Bone marrow (tissue), 2 donors: ENCODE results near the gene BRD3.

Experiments used
- DNase-seq, 2 donors: peaks; one replicate each; lab custom pipeline; 2025; lab: John Stamatoyannopoulos, UW

Gene BRD3

DNA sequence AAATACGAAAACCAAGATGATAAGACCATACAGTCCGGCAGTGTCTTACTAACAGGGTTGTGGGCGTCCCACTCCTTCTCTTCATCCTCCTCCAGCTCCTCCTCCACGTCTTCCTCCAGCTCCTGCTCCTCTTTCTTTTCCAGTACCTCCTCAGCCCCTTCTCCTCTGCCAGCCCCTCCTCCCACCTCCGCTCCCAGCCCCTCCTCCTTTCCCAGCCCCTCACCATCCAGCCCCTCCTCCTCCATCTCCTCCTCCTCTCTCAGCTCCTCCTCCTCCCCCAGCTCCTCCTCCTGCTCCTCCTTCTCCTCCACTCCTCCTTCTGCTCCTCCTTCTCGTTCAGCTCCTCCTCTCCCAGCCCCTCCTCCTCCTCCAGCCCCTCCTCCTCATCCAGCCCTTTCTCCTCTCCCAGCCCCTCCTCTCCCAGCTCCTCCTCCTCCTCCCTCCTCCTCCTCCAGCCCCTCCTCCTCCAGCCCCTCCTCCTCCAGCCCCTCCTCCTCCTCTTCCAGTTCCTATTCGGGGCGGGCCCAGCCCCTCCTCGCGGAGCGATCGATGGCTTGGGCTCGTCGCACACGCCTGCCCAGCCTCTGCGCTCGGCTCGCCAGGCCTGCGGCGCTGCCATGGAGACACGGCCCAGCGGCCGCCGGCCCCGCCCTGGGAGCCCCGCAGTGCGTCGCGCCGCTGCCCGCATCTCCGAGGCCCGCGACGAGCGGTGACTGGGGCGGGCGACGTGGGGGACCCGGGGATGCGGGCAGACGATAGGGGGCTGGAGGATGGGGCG, 42.8 kb downstream of the BRD3 start, which contains the start of gene BRD3OS:
BRD3OS (plus strand) TSS at position 654 of the 778 bp plus-strand sequence. CDS start 1,267 bp downstream, outside the sequence.
- peak; percentile 94 to 98 for DNase-seq

DNA sequence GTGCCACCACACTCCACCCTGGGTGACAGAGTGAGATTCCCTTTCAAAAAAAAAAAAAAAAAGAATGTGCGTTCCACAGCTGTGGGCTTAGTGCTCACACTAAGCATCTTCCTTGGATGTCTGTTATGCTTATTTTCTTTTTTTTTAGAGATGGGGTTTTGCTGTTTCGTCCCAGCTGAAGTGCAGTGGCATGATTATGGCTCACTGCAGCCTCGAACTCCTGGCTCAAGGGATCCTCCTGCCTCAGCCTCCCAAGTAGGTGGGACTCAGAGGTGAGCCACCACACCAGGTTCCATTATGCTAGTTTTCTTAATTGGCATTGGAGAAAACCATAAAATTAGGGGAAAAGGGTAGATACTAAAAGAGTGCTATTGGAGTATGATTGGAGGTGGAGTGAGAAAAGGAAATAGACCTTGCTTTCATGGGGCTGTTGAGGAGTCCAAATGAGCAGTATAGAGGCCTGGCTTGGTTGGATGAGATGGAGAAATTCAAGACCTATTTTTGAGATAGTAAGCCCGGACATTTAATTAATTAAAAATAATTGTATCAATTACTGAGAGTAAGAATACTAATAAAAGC, 43.5 kb downstream of the BRD3 start:
- no peak for DNase-seq

DNA sequence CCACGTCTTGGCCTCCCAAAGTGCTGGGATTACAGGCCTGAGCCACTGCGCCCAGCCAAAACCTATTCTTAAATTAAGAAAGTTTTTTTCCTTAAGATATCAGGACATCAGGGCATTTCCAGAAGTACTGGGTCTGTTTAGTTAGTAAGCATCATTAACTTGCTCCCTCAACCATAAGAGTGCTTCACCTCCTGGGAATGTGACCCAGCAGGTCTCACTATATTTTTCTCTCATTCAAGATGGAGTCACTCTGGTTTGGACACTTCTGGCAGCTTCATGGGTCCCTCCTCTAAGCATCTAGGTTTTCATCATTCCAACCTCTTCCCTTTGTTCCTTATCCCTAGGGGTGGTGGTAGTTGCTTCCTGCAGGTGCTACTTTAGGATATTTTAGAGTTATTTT, 52.9 kb downstream of the BRD3 start:
- DNase-seq: no peak

DNA sequence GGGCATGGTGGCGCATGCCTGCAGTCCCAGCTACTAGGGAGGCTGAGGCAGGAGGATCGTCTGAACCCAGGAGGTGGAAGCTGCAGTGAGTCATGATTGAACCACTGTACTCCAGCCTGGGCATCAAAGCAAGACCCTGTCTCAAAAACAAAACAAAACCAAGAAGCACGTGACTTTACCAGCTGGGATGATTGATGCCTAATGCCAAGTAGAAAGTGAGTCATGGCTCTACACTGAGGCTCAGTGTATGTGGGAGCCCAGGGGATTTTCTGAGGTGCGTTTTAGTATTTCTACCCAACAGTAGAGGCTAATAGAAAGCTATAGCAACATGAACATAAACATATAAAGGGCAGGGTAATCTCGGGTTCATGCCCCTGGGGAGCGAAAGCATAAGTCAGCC, 56.4 kb downstream of the BRD3 start:
- DNase-seq: no peak

DNA sequence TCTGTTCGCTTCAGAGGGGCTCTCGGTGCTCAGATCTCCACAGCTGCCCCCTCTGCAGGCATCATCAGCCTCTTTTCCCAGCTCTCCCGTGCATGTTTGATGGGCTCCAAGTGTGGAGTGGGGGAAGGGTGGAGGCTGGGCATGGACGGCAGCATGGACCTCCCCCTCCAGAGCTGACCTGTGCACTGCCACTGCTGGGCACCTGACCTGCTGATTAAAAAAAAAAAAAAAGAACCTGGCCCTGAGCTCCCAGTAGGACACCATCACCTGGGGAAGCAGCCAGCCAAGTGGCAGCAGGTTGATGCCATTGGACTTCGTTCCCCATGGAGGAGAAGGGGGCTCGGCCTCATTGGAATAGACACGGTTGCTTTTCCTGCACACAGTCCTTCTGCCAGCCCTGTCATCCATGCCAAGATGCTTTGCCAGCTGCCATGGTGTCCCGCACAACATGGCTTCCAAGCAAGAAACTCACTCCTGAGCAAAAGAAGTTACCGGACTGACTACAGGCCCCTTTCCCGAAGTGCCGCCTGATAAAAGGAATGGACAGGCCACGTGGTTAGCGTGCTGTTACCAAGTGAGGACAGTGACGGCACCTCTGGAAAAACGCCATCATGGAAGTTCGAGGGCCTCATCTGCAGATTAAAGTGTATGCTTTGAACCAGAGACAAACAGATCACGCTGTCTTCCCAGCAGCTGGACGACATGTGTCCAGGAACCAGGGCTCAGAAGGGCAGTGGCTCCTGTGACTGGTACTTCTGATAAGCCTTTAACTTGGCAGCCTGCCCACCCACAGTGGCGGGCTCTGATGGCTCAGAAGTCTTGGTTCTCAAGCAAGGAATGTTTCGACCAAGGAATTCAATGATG, 57.3 kb downstream of the BRD3 start:
- no peak for DNase-seq

DNA sequence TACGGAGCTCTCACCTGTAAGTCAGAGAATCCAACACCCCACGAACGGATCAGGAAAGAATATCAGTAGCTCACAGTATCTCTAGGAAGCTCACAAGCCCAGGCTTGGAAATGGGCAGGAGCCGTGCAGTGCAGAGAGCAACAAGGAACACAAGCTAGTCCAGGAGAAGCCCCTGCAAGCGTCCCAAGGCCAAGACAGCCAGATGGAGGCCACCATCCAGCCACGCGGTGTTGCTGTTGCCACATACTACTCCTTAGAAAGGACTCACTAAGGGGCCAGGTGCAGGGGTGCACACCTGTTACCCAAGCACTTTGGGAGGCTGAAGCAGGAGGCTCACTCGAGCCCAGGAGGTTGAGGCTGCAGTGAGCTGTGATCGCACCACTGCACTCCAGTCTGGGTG, 60.3 kb downstream of the BRD3 start:
- no peak for DNase-seq

- no peak for DNase-seq
Measured at GRCh38 chr9:134007150-134007549, 60.7 kb downstream of the BRD3 start.

- DNase-seq: no peak
Measured at GRCh38 chr9:134005381-134005780, 62.4 kb downstream of the BRD3 start.

DNA sequence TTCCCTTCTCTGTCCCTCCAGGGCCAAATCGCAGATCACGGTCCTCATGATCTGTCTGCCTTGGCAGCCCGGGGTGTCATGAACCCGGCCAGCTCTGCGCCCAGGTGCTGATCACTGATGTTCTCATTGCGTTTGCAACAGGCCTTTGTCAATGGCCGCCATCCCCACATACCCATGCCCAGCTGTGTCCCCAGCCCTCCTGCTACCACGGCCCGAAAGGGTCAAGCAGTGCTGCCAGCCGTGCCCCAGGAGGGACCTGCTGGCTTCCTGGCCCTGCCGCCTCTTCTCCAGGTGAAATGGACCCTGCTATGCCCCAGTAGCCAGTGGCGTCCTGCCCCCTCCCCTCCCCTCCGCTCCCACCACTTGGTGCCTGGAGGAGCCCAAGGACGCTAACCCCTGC, 62.9 kb downstream of the BRD3 start:
- no peak for DNase-seq

GRCh38 chr9:134004131-134004873, 63.5 kb downstream of the BRD3 start:
- DNase-seq: no peak

GRCh38 chr9:134003237-134003636, 64.6 kb downstream of the BRD3 start:
- no peak for DNase-seq

DNA sequence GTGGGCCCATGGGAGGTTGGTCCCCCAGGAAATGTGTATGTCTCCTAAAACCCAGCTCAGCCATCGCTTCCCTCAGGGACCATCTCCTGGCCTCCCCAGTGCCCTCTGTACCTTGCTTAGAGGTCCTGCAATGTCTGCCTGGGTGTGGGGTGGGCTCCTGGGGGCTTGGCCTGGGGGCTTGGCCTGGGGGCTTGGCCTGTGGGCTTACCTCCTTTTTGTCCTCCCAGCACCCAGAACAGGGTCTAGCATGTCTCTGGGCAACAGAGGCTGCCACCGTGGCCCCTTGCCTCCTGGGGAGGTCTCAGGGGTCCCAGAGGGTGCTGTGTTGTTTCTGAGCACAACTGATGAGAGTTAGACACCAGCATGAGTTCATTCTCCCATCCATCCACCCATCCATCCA, 65.0 kb downstream of the BRD3 start:
- no peak for DNase-seq

DNA sequence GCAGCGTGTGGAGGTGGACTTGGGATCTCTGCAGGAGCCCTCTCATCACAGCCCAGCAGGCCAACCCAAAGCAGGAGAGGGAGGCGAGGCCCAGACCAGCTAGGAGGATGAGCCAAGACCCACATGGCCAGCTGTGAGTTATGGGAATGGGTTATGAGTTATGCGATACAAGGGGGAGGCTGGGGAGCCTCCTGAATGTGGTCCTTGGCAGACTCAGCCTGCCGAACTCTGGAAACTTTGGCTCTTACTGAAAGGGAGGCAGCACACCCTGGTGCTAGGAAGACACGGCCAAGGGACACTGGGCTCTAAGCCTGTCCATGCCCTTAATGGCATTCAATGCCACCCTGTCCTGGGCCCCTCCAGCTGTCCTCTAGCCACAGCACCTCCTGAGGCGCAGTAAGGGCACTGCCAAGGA, 68.0 kb downstream of the BRD3 start:
- DNase-seq: no peak

DNA sequence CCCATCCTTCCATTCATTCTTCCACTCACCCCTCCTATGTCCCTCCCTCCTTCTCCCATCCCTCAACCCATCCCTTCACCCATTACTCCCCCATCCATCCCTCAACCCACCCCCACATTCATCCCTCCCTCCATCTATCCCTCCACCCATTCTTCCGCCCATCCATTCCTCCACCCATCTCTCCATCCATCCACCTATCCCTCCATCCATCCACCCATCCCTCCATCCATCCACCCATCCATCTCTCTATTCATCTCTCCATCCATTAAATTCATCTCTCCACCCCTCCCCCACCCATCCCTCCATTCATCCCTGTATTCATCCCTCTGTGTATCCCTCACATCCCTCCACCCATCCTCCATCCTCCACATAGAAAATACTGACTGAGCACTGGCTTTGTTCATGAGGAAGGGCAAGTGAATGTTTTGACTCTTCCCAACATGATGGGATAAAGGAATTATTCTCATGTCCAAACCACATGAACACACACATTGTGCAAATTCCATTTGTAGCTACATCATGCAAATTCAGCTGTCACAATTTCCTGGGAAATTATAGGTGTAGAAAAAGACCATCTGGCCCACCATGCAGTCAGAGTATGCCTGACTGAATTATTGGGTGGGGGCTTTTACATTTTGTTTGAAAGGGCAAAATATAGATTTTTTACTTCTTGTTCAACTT, 68.8 kb downstream of the BRD3 start:
- DNase-seq: no peak

DNA sequence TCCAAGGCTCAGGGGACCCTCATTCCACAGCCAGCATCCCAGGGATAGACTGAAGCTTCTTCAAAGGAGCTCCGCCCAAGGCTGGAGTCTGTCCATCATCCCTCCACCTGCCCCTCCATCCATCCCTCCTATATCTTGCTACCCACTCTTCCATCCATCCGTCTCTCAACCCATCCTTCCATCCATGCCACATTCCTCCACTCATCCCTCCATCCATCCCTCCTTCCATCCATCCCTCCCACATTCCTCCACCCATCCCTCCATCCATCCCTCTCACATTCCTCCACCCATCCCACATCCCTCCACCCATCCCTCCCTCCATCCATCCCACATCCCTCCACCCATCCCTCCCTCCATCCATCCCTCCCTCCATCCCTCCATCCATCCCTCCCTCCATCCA, 70.2 kb downstream of the BRD3 start:
- DNase-seq: no peak

GRCh38 chr9:133996531-133997520, 71.0 kb downstream of the BRD3 start:
- DNase-seq: no peak

DNA sequence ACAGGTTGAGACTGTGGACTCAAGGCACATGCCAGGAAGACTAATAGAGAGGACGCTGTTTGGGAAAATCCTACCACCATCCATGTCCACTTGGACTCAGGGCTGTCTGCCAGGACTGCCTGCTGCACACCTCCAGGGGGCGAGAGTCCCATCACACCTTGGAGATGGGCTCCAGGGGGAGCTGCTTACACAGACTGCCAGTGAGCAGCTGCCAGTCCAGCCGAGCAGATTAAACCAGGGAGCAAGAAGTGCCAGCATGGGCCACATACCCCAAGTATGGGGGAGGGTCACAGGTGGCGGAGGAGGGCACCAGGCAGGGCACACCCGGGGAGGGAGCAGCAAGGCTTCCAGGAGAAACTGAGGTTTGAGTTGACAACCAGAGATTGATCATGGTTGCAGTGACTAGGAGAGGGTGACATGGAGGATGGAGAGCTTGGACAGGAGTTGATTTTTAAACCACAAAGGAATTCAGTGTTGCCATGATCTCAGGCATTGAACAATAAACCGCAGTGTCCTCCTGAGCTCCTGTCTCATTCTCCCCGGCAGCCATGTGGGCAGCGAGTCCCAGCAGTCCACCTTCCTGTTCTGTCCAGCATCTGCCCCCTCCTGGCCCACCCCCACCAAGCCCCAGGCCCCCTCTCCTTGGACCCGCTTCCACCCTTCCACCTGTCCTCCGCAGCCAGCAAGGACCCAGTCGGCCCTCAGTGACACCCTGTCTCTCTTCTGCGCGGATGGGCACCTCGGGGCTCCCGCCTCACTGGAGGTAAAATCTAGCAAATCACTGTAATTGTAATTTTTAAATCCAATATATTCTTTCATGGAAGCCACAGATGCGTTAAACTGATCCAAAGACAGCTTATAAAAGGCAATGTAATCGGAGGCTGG, 72.6 kb downstream of the BRD3 start:
- DNase-seq: no peak

DNA sequence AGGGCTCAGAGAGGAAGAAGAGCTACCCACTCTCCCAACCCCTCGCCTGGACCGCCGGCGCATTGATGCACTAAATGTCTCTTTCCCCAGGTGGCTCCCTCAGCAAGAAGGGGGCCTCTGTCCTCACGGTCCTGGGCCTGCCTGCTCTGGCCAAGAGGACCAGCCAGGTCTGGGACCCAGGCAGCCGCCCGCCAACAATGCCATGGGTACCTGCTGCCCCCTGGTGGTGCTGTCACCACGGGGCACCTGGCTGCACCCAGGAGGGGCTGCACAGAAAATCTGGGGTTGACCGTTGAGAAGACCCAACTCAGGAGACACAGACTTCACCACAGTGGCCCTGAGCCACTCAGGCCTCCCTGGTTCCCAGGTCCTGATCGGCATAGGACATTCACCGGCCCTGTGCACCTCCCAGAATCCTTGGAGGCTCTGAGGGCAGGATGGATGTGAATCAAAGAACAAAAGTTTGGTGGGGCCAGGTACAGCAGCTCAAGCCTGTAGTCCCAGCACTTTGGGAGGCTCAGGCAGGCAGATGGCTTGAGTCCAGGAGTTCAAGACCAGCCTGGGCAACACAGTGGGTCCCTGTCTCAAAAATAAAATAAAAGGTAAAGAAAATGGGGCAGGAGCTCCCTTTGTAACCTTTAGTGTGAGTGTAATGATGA, 73.3 kb downstream of the BRD3 start:
- DNase-seq: peak in 1 of 2 donors; percentile 72
